LNCaP clone FGC (cell line): Measurements from ENCODE around the gene GSK3B.

Source experiments
- DNase-seq: peaks from one replicate; pipeline ENCODE4 v3.0.0-alpha.2; 2011; ENCODE audit warnings: low read depth
- H3K4me3 ChIP-seq: 2 replicates; pipeline ENCODE4 v1.5.1; 2011; ENCODE audit warnings: mild to moderate bottlenecking, low read depth, low read length, control low read depth
- TF ChIP-seq, protein P1 (sequence below): IDR thresholded peaks from 2 replicates; pipeline ENCODE4 v1.5.1; 2012; ENCODE audit warnings: mild to moderate bottlenecking; ENCODE audit not compliant: control insufficient read depth, insufficient read depth; ENCODE audit errors: extremely low read depth

The GSK3B gene

GRCh38 chr3:119779731-119780383 lies 314.4 kb downstream of the GSK3B start:
- no peak overlapping the region for H3K4me3 ChIP-seq
- TF ChIP-seq, protein P1, sequence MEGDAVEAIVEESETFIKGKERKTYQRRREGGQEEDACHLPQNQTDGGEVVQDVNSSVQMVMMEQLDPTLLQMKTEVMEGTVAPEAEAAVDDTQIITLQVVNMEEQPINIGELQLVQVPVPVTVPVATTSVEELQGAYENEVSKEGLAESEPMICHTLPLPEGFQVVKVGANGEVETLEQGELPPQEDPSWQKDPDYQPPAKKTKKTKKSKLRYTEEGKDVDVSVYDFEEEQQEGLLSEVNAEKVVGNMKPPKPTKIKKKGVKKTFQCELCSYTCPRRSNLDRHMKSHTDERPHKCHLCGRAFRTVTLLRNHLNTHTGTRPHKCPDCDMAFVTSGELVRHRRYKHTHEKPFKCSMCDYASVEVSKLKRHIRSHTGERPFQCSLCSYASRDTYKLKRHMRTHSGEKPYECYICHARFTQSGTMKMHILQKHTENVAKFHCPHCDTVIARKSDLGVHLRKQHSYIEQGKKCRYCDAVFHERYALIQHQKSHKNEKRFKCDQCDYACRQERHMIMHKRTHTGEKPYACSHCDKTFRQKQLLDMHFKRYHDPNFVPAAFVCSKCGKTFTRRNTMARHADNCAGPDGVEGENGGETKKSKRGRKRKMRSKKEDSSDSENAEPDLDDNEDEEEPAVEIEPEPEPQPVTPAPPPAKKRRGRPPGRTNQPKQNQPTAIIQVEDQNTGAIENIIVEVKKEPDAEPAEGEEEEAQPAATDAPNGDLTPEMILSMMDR, result no peak
- DNase-seq, result no peak

DNA sequence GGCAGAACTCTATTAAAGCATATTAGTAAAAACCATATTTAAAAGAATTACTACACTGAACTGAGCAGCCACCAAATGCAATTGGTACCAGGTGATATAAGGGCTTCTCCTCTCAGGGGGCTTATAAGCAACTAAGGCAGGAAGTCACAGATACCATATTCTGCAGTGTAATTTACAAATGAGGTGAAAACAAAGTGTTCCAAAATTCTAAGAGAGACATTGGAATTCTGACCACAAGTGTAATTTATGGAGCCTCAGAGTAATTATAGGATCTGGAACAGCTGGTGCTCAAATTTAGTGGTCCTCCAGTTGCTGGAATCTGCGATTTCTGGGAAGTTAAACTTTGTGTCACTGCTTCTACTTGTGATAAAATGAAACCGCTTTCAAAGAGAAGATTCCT lies 315.4 kb downstream of the GSK3B start:
- TF ChIP-seq, protein P1, result no peak
- no peak overlapping the region for H3K4me3 ChIP-seq
- DNase-seq, result no peak

DNA sequence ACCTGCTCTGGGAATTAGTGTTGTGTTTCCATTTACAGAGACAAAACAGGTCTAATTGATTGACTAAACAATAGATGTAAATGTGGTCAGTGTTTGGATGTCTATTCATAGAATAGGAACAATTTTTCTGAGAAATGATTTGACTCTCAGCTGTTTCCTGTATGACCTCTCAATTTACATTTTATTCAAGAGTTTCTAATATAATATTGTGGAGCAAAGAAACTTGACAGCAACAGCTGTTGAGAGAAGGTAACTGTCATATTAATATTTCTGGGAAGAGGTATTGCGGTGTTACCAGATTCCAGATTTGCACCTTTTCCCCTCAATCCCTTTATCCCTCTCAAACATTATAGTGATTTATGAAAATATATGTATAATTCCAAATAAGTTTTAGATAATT lies 316.1 kb downstream of the GSK3B start:
- DNase-seq, result no peak
- TF ChIP-seq, protein P1, result no peak
- no peak overlapping the region for H3K4me3 ChIP-seq

GRCh38 chr3:119776304-119776703 lies 317.9 kb downstream of the GSK3B start:
- TF ChIP-seq, protein P1, result no peak
- DNase-seq, result no peak
- H3K4me3 ChIP-seq, result no peak overlapping the region

GRCh38 chr3:119774444-119774843 lies 319.8 kb downstream of the GSK3B start:
- DNase-seq, result no peak
- H3K4me3 ChIP-seq, result no peak overlapping the region
- TF ChIP-seq, protein P1, result no peak
